Bronchial epithelial cell (primary cell): ENCODE results near the gene GTF2F2. TPM values are rescaled to one million over a fixed set of nuclear protein-coding genes. Genes with fewer than 3 reads are reported as not detected.

ENCODE experiments used
- DNase-seq: peaks from one replicate; pipeline ENCODE4 v3.0.0-alpha.2; 2010; ENCODE audit warnings: low read depth
- FAIRE-seq: peaks from 2 replicates; lab custom pipeline; 2011; peaks lifted over from hg19 to GRCh38; lab: Jason Lieb, UNC
- H3K27me3 ChIP-seq: 2 replicates; pipeline ENCODE4 v1.5.1; 2011; ENCODE audit warnings: low read length; ENCODE audit not compliant: control insufficient read depth, insufficient read depth
- H3K36me3 ChIP-seq: 2 replicates; pipeline ENCODE4 v1.5.1; 2011; ENCODE audit warnings: low read length; ENCODE audit not compliant: control insufficient read depth, insufficient read depth
- H3K4me3 ChIP-seq: 2 replicates; pipeline ENCODE4 v1.5.1; 2011; ENCODE audit warnings: mild to moderate bottlenecking, low read depth, low read length, control low read depth
- total RNA-seq: library from RNA; depleted of rRNA; stranded (reverse); fragments of >200 nt; gene quantifications from 2 replicates; pipeline ENCODE4 v1.2.1, GENCODE V29; 2014
- TF ChIP-seq, protein P1 (sequence below): IDR thresholded peaks from 2 replicates; pipeline ENCODE4 v1.5.1; 2011; ENCODE audit warnings: mild to moderate bottlenecking, moderate library complexity, low read length, control low read depth, inconsistent platforms; ENCODE audit not compliant: insufficient read depth, severe bottlenecking

GTF2F2 gene
- total RNA-seq, 1 donor from 2014 or later: 42.4 TPM

DNA sequence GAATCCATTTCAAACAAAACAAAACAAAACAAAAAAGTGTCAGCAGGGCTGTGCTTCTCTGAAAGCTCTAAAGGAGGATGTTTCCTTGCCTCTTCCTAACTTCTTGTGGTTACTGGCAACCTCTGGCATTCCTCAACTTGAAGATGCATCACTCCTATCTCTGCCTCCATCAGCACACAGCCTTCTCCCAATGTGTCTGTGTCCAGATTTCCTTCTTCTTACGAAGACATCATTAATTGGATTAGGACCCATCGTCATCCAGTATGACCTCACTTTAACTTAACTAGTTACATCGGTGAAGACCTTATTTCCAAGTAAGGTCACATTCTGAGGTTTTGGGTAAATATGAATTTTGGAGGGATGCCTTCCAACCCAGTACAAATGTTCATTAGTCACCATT is 33.8 kb upstream of the GTF2F2 start:
- FAIRE-seq: no peak

GRCh38 chr13:45092663-45093062 is 27.6 kb upstream of the GTF2F2 start:
- Histone ChIP-seq H3K27me3 (no peaks in the 10 kb centered on the region), H3K4me3 (no peak overlapping the region), H3K36me3 (no peaks in the 10 kb centered on the region)
- DNase-seq: peak; percentile 8
- FAIRE-seq: no peak
- TF ChIP-seq, protein P1, sequence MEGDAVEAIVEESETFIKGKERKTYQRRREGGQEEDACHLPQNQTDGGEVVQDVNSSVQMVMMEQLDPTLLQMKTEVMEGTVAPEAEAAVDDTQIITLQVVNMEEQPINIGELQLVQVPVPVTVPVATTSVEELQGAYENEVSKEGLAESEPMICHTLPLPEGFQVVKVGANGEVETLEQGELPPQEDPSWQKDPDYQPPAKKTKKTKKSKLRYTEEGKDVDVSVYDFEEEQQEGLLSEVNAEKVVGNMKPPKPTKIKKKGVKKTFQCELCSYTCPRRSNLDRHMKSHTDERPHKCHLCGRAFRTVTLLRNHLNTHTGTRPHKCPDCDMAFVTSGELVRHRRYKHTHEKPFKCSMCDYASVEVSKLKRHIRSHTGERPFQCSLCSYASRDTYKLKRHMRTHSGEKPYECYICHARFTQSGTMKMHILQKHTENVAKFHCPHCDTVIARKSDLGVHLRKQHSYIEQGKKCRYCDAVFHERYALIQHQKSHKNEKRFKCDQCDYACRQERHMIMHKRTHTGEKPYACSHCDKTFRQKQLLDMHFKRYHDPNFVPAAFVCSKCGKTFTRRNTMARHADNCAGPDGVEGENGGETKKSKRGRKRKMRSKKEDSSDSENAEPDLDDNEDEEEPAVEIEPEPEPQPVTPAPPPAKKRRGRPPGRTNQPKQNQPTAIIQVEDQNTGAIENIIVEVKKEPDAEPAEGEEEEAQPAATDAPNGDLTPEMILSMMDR: no peak

More for the DNA sequence above, 33.8 kb upstream of the GTF2F2 start:
- no peaks in the 10 kb centered on the region for H3K36me3 ChIP-seq
- H3K4me3 ChIP-seq: no peak overlapping the region
- no peaks in the 10 kb centered on the region for H3K27me3 ChIP-seq
- TF ChIP-seq, protein P1: no peak
- no peak for DNase-seq

DNA sequence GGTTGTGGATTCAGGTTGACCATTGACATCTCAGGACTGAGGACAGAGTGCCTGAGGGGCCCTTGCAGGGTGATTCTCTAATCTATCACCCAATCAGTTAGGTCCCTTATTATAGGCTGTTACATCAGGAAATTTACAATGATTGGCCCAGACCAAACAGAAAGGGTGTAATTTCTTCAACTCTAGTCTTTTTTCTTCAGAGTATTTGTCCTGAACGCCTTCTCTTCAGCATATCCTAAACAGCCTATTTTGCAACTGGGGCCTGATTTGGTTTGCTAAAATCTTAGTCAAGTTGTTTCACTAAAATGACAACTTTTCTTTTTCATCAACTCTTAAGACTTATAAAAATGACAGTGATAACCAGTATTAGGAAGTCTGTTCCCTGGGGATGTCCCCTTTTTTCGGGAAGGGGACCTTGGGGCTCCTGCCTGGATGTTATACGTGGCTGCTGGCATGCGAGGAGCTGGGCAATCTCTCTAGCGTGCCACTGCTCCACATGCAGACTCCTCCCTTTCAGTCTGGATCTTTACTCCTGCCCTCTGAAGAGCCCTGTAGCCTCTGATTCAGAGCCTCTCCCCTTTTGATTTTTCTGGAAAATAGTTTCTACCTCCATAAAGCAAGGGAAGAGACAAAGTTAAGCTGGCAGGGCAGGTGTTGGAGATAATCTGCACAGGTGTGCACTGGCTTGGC is 19.6 kb upstream of the GTF2F2 start:
- DNase-seq (no peak), FAIRE-seq (no peak)
- Histone ChIP-seq H3K27me3 (no peaks in the 10 kb centered on the region), H3K4me3 (no peak overlapping the region), H3K36me3 (no peaks in the 10 kb centered on the region)
- TF ChIP-seq, protein P1: no peak

DNA sequence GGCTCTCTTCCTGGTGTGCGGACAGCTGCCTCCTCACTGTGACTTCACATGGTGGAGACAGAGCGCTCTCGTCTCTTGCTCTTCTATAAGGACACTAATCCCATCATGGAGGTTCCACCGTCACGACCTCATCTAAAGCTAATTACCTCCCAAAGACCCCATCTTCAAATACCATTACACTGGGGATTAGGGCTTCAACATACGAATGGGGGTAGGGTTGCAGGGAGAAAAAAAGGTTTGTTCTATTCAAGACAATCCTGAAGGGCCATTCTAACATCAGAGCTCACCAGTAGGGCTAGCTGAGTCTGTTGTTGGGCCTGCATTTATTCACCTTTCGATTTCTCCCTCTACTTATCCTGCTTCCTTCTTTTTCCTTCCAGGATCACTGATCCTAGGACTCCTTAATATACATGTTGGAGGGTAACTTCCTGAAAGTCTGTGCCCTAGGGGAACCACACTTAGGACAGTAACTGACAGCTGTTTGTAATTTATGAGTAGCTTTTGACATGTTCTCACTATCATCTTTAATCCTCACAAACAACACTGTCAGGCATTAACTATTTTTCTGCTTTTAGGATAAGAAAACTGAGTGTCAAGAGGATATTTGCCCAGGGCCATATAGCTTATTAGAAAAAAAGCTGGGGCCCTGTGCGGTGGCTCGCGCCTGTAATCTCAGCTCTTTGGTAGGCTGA is 18.8 kb upstream of the GTF2F2 start:
- DNase-seq: no peak
- Histone ChIP-seq H3K36me3 (no peaks in the 10 kb centered on the region), H3K4me3 (no peak overlapping the region), H3K27me3 (no peaks in the 10 kb centered on the region)
- FAIRE-seq: no peak
- TF ChIP-seq, protein P1: no peak

- no peak overlapping the region for H3K4me3 ChIP-seq
Measured at GRCh38 chr13:45102136-45102507, 18.2 kb upstream of the GTF2F2 start.

More at GRCh38 chr13:45102136-45102507, 18.2 kb upstream of the GTF2F2 start:
- TF ChIP-seq, protein P1: no peak
- FAIRE-seq: no peak
- Histone ChIP-seq H3K36me3 (no peaks in the 10 kb centered on the region), H3K27me3 (no peaks in the 10 kb centered on the region)
- no peak for DNase-seq
